Measurements from ENCODE around the gene CCNK. TPM values are rescaled to one million over a fixed set of nuclear protein-coding genes. Genes with fewer than 3 reads are reported as not detected.

Gene CCNK
- total and polyA plus RNA-seq, 4 donors, result 17.0 to 91.9 (median 33.5) TPM

DNA sequence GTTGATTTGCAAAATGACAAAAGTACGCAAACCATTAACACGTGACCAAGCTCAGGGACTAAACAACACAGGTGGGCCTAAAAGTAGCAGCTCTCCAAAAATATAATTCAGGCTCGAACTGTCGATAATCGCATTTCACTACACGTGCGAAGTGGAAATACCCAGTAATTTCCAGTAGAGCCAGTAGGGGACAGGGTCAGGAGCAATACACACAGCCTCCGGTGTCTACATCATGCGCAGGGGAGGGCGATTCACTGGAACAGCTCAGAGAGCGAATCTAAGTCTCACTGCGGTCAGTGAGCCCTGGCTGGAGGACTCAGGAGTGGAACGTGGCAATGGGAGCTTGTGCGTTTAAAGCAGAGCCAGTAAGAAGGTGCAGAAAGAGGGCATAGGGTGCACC, 40.9 kb upstream of the CCNK start:
- no peaks in the 10 kb centered on the region for H3K27me3 ChIP-seq (ENCODE audit: control insufficient read depth in 3 of 3, insufficient read depth in 3 of 3, low read length in 2 of 3)
- H3K4me3 ChIP-seq, result no peak overlapping the region
- WGBS, 2 donors, result 93 to 97% methylated on average over 14 of the region's 14 CpGs
- TF ChIP-seq, protein P1, sequence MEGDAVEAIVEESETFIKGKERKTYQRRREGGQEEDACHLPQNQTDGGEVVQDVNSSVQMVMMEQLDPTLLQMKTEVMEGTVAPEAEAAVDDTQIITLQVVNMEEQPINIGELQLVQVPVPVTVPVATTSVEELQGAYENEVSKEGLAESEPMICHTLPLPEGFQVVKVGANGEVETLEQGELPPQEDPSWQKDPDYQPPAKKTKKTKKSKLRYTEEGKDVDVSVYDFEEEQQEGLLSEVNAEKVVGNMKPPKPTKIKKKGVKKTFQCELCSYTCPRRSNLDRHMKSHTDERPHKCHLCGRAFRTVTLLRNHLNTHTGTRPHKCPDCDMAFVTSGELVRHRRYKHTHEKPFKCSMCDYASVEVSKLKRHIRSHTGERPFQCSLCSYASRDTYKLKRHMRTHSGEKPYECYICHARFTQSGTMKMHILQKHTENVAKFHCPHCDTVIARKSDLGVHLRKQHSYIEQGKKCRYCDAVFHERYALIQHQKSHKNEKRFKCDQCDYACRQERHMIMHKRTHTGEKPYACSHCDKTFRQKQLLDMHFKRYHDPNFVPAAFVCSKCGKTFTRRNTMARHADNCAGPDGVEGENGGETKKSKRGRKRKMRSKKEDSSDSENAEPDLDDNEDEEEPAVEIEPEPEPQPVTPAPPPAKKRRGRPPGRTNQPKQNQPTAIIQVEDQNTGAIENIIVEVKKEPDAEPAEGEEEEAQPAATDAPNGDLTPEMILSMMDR (IDR thresholded peaks at IDR 0.05; ENCODE audit: control extremely low read depth, extremely low read depth), result no peak
- DNase-seq, result no peak
- H3K36me3 ChIP-seq (ENCODE audit: control insufficient read depth in 4 of 4, insufficient read depth in 4 of 4, low read length in 4 of 4), result peaks cover 5 to 11% (median 8%) of the 10 kb centered on the region in 4 donors
- no peak overlapping the region for H3K9ac ChIP-seq (ENCODE audit: insufficient read depth in 1 of 2, low read length in 2 of 2)
- no peak overlapping the region for H3K27ac ChIP-seq (ENCODE audit: low read depth in 1 of 2, low read length in 1 of 2)
- ATAC-seq (ENCODE audit: insufficient read depth, low FRiP score), result no peak
- no peaks in the 10 kb centered on the region for H3K9me3 ChIP-seq (ENCODE audit: control insufficient read depth in 4 of 4, insufficient read depth in 3 of 4, low read length in 3 of 4)
- peaks cover 0 to 5% (median 0%) of the 10 kb centered on the region in 5 donors for H3K4me1 ChIP-seq (ENCODE audit: control insufficient read depth in 5 of 5, insufficient read depth in 5 of 5, low read length in 5 of 5)

DNA sequence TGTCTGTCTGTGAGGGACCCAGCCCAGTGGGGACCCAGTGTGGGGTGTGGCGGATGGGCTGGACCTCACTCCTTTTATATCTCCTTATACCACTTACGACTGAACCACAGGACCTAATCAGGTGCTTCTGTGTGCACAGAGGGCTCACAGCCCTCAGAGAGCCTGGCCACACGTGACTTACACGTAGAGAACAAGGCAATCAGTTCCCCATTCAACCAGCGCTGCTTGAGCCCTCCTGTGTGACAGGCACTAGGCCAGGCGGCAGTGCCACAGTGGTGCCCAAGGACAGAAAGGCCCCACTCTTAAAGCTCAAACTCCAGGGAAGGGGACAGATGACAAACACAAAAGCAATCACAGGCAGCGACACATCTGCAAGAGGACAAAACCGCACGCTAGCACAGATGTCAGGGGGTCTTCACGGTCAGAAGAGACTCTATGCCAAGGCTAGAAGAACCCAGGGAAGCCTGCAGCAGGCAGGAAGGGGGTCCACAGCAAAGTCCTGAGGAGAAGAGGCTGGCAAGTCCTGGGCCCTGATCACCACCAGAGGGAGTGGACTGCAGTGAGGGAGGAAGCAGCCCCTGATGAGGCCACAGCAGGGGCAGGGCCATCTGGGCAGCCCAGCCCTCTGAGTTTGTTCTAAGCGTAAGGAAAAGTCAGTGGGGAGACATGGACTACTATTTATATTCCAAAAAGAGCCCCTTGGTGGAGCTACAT, 39.9 kb upstream of the CCNK start:
- DNase-seq (no peak), ATAC-seq (ENCODE audit: insufficient read depth, low FRiP score) (no peak)
- peaks cover 0 to 5% (median 0%) of the 10 kb centered on the region in 5 donors for H3K4me1 ChIP-seq (ENCODE audit: control insufficient read depth in 5 of 5, insufficient read depth in 5 of 5, low read length in 5 of 5)
- no peak overlapping the region for H3K27ac ChIP-seq (ENCODE audit: low read depth in 1 of 2, low read length in 1 of 2)
- H3K4me3 ChIP-seq, result no peak overlapping the region
- 96 to 97% methylated on average over 11 of the region's 11 CpGs for WGBS, 2 donors
- H3K9me3 ChIP-seq (ENCODE audit: control insufficient read depth in 4 of 4, insufficient read depth in 3 of 4, low read length in 3 of 4), result no peaks in the 10 kb centered on the region
- no peak overlapping the region for H3K9ac ChIP-seq (ENCODE audit: insufficient read depth in 1 of 2, low read length in 2 of 2)
- peaks cover 5 to 12% (median 8%) of the 10 kb centered on the region in 4 donors for H3K36me3 ChIP-seq (ENCODE audit: control insufficient read depth in 4 of 4, insufficient read depth in 4 of 4, low read length in 4 of 4)
- TF ChIP-seq, protein P1 (IDR thresholded peaks at IDR 0.05; ENCODE audit: control extremely low read depth, extremely low read depth), result no peak
- no peaks in the 10 kb centered on the region for H3K27me3 ChIP-seq (ENCODE audit: control insufficient read depth in 3 of 3, insufficient read depth in 3 of 3, low read length in 2 of 3)

DNA sequence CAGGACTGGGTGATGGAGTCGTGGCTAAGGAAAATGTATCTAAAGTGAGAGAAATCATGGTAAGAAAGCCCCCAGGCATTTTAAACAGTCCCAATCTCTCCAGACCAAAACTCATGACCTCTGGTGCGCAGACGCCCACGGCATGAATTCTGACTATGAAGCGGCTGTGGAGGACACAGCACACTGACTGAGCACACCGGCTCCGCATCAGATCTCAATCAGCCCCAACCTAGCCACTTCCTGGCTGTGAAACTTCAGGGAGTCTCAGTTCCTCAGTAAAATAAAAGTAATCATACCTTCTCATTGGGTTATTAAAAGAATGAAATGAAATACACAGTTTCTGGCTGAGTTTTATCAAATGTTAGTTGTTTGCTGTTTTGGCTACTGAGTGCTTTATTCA, 39.3 kb upstream of the CCNK start:
- TF ChIP-seq, protein P1 (IDR thresholded peaks at IDR 0.05; ENCODE audit: control extremely low read depth, extremely low read depth), result no peak
- no peak for ATAC-seq (ENCODE audit: insufficient read depth, low FRiP score)
- WGBS, 2 donors, result 92 to 94% methylated on average over 7 of the region's 7 CpGs

More for the DNA sequence above, 39.3 kb upstream of the CCNK start:
- Histone ChIP-seq H3K9me3 (ENCODE audit: control insufficient read depth in 4 of 4, insufficient read depth in 3 of 4, low read length in 3 of 4) (no peaks in the 10 kb centered on the region), H3K36me3 (ENCODE audit: control insufficient read depth in 4 of 4, insufficient read depth in 4 of 4, low read length in 4 of 4) (peaks cover 5 to 14% (median 9%) of the 10 kb centered on the region in 4 donors), H3K4me1 (ENCODE audit: control insufficient read depth in 5 of 5, insufficient read depth in 5 of 5, low read length in 5 of 5) (peaks cover 0 to 5% (median 0%) of the 10 kb centered on the region in 5 donors), H3K4me3 (no peak overlapping the region), H3K27me3 (ENCODE audit: control insufficient read depth in 3 of 3, insufficient read depth in 3 of 3, low read length in 2 of 3) (no peaks in the 10 kb centered on the region), H3K27ac (ENCODE audit: low read depth in 1 of 2, low read length in 1 of 2) (no peak overlapping the region), H3K9ac (ENCODE audit: insufficient read depth in 1 of 2, low read length in 2 of 2) (no peak overlapping the region)
- DNase-seq, result no peak
